Ishikawa (cell line): ENCODE data around the gene STAT4.

ENCODE experiments used
- CREB1 ChIP-seq: IDR thresholded peaks from 2 replicates; pipeline ENCODE4 v1.6.1; 2012; ENCODE audit warnings: low read depth
- EGR1 ChIP-seq: IDR thresholded peaks from 2 replicates; pipeline ENCODE4 v1.6.1; 2012
- EP300 ChIP-seq: IDR thresholded peaks from 2 replicates; pipeline ENCODE4 v1.6.1; 2012; ENCODE audit warnings: borderline replicate concordance
- FOXM1 ChIP-seq: IDR thresholded peaks from 2 replicates; pipeline ENCODE4 v1.6.1; 2012; ENCODE audit warnings: low read depth, borderline replicate concordance
- MAX ChIP-seq: IDR thresholded peaks from 2 replicates; pipeline ENCODE4 v1.6.1; 2012
- REST ChIP-seq: IDR thresholded peaks from 2 replicates; pipeline ENCODE4 v1.6.1; 2012; ENCODE audit warnings: low read depth, mild to moderate bottlenecking
- TAF1 ChIP-seq: IDR thresholded peaks from 2 replicates; pipeline ENCODE4 v1.6.1; 2012; ENCODE audit warnings: low read depth, mild to moderate bottlenecking
- TCF12 ChIP-seq: IDR thresholded peaks from 2 replicates; pipeline ENCODE4 v1.6.1; 2012; ENCODE audit warnings: low read depth
- TEAD4 ChIP-seq: IDR thresholded peaks from 2 replicates; pipeline ENCODE4 v1.6.1; 2012
- USF1 ChIP-seq: IDR thresholded peaks from 2 replicates; pipeline ENCODE4 v1.6.1; 2012
- YY1 ChIP-seq: IDR thresholded peaks from 2 replicates; pipeline ENCODE4 v1.6.1; 2012; ENCODE audit warnings: low read depth

GRCh38 chr2:191151331-191151730, 537 bp upstream of the STAT4 start:
- TF ChIP-seq EGR1, result no peak
- no peak for TF ChIP-seq YY1
- TF ChIP-seq MAX, result no peak
- no peak for TF ChIP-seq REST
- TF ChIP-seq TCF12, result no peak
- TF ChIP-seq EP300, result no peak
- TF ChIP-seq CREB1, result no peak
- TF ChIP-seq TAF1, result no peak
- TF ChIP-seq TEAD4, result no peak
- TF ChIP-seq USF1, result no peak
- no peak for TF ChIP-seq FOXM1
